ENCODE measurements around the gene NDOR1.
"Not testable (repeated sequence)": the region's sequence is repeated elsewhere in the genome, so short reads cannot be mapped to it uniquely, and the experiment has no call there.

Gene NDOR1

DNA sequence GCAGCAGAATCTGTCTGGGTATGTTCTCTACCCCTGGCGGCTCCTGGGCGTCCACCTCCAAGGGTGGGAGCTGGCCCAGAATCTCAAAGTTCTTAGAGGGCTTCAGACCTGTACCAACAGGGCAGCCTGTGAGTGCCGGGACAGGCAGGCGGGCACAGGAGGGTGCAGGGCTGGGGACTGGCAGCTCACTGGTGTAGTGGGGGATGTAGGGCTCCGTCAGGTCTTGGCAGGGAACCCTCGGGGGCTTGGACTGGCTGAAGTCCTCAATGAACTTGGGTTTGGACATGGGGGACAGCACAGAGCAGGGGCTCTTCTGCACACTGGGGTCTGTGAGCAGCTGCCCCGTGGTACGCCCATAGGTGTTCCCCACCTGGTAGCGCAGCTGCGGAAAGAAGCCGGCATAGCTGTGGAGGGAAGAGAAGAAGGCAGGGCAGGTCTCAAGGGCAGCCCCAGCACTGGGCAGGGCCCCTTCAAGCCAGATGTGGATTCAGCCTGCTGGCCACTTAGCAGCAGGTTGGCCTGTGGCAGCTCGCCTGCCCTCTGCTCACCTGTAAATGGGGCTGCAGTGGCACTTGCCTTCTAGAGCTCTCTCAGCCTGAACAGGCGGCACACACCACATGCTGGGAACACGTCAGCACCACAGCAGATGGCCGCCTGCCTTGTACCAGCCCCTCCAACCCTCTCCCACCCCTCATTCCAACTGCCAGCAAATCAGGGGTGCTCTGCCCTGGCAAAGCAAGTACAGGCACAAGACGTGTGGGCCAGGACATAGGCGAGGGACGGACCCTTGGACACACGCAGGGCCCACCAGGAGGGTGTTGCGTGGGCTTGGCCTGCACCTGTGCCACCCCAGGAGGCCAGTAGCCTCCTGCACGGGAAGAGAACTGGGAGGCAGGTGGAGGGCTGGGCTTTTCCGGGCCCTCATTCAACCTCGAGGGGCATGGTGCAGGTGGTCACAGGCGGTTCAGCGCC, 40.2 kb downstream of the NDOR1 start:
- no peak for DNase-seq

DNA sequence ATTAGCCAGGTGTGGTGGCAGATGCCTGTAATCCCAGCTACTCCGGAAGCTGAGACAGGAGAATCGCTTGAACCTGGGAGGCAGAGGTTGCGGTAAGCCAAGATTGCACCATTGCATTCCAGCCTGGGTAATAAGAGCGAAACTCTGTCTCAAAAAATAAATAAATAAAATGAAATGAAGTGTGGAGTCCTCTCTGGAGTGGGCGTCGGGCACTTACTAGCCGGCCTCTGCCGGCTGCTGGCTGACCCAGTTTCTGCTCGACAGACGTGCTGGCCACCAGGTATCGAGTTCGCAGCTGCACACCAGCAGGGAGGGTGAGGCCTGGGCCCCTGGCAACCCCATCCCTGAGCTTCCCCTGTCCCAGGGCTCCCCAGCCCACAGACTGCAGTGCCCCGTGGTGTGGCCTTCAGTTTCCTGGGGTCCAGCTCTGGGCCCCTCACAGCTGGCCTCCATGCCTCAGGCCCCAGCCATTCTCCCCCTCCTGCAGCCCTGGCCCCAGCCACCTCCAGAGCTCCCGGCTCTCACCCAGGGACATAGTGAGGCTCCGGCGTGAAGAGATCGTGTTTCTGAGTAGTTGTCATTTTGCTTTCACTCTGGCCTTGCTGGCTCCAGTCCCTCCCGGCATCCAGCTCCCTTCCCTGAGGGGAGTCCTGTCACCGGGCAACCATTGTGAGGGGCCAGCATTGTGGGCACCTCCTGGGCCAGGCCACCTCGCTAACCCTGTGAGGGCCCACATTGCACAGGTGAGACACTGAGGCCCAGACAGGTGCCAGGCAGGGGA, 41.8 kb downstream of the NDOR1 start:
- no peak for DNase-seq

DNA sequence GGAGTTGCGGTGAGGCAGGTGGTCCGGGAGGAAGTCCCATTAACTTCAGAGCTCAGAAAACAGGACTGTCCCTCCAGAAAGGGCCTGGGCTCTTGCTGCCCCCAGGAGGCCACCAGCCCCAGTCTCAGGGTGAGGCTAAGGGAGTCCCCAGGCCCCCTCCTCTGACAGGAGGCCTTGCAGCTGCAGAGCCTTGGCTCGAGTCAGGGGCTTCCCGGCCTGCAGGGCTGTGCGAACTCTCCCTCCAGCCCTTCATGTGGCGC, 42.3 kb downstream of the NDOR1 start:
- DNase-seq, result no peak

DNA sequence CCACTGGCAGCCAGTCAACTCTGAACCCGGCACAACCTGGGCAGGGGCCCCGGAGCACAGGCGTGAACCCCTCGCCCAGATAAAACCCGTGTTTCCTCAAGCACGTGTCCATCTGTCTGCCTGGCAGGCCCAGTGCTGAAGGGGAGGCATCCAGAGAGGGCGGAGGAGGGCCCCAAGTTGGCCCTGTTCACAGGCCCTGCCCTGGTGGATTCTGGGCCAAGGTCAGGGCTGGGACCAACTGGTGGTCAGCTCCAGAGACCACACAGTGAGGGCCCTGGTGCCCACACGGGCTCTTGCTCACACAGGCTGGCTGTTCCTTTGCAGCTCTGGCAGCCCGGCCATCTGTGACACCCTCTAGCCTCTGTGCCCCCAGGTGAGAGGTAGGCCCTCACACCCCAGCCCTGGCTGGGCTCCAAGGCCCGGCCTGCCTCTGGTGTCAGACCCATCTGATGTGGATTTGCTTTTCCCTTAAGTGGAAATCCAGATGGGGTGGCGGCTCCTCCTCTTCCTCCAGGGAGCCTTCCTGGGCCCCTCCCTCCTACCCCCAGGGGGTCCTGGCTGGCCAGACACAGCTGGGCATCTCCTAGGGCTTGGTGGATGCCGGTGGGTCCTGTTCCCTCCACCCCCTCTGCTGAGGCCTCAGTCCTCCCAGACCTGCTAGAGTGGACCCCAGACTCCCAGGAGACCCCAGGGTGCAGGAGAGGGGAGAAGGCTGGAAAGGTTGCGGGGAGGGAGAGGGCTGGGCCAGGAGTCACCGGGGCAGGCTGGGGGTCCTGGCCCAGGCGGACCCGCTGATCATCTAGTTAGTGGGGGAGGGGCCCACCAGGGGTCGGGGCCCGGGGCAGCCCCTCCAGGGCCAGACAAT, 45.1 kb downstream of the NDOR1 start:
- no peak for DNase-seq

DNA sequence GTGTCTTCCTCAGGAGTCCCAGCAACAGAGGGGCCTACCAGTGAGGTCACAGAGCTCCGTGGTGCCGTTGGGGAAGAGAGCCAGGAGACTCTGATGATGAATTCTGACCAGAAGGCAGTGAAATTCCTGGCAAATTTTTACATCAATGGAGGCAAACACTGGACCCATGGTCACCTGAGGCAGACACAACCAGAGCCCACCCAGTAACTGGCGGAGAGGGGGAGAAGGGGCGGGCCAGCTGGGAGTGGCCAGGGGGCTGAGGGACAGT, 45.6 kb downstream of the NDOR1 start, which contains the start of gene STPG3:
Gene STPG3 (plus strand): TSS at position 93 of the 268 bp plus-strand sequence. CDS start 1 bp downstream, at position 94.
- no peak for DNase-seq

DNA sequence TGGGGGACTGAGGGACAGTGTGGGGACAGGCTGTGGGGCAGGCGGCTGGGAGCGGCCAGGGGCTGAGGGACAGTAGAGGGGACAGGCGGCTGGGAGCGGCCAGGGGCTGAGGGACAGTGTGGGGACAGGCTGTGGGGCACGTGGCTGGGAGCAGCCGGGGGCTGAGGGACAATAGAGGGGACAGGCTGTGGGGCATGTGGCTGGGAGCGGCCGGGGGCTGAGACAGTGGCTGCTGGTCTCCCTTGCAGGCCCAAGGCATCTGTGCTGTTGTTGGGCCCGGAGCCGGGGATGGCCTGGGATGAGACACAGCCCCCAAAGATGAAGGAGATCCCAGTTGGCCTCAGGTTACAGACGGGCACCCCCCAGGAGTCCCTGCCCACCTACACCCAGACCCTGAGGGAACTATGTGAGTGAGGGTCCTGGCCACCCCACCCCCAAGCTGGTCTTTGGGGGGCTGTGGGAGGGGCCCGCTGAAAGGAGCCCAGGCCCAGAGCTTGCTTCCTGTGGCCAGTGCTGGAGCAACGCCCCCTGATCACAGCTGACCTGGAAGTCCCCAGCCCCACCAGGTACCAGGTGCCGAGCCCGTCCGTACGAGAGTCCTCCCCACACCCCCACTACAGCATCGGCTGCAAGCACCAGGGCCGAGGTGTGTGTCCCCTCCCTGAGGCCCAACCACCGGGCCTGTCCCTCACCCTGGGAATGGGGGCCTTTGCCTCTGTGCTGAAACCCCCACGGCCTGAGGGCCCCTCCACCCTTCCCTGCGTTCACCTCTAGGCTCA, 46.2 kb downstream of the NDOR1 start:
- no peak for DNase-seq

DNA sequence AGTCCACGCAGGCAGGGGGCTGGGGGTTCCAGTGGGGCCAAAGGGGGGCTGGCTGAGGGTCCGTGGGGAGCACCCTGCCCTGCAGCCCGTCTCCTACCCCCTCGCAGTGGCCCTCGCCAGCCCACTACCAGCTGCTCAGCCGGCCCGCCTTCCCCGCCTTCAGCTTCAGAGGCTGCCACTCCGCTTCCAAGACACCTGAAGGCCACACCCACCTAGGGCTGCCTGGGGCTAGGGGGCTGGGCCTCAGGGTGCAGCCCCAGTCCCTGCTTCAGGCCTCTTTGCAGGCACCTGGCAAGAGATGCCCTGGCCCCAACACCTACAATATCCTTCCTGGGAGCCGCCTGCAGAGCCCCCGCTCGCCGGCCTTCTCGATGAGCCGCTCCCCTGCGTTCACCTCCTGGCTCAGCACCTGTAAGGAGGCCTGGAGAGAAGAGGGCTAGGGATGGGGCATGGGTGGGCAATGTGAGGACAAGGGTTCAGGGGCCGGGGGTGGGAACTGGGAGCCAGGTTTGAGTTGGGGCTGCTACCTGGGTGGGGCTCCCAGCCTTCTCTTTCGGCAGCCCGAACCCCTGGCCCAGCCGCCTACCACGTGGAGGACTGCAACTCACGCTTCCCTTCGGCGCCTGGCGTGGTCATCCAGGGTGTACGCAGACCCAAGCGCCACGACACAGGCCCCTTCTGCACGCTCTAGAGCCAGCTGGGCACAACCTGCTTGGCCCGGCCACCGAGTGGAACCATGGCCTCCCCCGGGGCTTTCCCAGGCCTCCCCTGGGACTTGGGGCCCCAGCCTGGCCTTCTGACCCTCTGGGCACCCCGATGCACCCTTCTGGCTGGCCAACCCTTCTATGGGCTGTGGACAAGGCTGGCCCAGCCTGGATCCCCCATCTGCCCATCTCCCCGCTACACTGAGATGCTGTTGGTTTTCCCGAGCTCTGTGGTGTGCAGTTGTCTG, 47.3 kb downstream of the NDOR1 start:
- DNase-seq, result no peak

DNA sequence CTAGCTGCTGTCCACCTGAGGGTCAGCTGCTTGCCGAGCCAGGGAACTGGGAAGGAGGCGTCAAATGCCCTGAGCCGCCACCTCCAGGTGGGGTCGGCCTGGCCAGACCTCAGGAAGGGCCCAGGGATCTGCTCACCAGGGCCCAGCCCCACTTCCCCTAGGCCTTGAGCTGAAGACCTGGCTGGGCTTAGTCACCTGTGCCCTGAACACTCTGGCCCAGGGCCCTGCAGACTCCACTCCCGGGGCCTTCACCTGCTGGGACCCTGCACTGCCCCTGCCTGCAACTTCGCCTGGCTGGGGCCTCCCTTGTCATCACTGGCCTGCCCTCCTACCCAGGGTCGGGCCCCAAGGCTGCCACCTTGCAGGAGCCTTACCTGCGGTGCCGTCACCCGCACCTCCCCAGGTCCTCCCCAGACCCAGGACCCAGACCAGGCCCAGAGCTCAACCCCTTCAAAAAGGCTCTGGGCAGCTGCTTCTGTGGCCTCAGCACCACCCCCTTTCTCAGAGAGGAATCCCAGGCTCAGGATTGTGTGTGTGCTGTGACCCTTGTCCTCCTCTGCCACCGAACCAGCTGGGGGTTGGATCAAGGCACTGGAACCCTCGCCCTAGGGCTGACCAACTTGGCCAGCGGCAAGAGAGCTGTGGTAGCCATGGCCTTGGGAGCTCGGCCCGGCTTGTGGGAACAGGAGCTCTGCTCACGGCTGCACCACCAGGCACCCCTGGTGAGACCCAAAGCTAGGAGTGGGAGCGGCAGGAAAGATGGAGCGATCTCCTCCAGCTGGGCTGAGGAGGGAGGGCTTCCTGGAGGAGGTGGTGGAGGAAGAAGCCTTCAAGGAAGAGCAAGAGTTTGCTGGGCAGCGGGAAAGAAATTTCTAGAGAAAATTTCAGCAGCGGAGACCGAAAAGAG, 48.5 kb downstream of the NDOR1 start:
- DNase-seq, result no peak

DNA sequence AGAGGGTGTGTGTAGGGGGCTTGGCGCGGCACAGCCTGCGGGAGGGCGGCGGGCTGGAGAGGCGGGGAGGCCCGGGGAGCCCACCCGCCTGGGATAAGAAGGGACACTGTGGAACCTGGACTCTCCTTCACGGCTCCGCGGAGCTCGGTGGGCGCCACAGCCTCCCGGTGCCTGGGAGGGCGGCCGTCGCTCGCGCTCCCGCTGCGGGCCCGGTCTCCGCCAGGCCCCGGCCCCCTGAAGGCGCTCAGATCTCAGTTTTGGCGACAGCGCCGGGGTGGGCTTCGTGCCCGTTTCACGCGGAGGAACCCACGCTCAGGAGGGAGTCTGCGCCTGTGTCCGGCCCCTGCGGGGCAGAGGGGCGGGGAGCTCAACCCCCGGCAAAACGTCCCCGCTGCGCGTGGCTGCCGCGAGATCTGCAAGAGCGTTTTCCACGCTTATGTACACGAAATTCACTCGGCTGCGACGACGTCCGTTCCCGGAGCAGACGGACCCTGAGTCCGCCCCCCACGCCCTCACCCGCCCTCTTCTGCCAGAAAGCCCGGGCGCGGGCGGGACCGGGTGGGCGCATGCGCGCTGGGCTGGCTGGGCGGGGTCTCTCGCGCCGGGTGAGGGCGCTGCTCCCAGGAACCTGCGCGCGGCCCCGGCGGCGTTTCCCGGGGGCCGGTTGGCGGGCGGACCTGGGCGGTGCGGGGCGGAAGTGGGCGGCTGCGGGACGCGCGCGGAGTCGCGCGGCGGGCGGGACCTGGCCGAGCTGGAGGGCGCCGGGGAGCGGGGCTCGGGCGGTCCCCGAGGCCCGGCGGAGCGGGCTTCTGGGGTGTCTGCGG, 49.3 kb downstream of the NDOR1 start, which contains the start of gene NELFB:
Gene NELFB (plus strand): TSS at position 704 of the 824 bp plus-strand sequence.
- DNase-seq, result peak; percentile 96

DNA sequence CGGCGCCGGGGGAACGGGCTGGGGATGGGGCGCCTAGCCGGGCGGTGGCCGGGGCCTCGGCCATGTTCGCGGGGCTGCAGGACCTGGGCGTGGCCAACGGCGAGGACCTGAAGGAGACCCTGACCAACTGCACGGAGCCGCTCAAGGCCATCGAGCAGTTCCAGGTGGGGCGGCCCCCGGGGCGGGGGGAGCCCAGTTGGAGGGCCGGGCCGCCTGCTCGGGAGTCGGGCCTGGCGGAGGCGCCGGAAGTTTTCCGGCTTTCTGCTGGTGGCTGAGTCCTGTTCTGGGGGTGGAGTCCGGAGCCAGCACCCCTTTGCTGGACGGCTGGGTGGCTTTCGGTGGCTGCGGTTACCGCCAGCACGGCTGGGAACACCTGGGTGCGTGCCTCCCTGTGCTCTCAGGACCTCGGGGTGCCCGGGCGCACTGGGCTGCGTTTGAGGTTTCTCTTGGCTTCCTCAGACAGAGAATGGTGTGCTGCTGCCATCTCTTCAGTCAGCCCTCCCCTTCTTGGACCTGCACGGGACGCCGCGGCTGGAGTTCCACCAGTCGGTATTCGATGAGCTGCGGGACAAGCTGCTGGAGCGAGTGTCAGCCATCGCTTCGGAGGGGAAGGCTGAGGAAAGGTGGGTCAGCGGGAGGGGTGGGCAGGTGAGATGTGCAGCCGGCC, 50.1 kb downstream of the NDOR1 start:
- no peak for DNase-seq

DNA sequence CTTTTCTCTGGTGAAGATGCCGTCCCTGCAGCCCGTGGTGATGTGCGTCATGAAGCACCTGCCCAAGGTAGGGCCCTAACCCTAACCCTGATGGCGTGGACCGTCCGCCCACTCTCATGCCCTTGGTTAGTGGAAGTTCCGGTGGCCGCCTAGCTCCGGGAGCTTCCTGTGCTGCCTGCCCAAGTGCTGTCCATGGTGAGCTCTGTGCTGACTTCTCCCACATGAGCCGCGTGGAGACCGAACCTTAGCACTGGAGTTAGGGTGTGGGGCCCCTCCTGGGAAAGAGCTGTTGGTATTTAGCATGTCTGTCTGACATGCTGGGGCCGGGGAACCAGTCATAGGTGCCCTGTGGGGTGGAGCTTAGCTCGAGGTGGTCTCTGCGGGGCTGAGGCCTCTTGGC, 50.9 kb downstream of the NDOR1 start:
- no peak for DNase-seq

DNA sequence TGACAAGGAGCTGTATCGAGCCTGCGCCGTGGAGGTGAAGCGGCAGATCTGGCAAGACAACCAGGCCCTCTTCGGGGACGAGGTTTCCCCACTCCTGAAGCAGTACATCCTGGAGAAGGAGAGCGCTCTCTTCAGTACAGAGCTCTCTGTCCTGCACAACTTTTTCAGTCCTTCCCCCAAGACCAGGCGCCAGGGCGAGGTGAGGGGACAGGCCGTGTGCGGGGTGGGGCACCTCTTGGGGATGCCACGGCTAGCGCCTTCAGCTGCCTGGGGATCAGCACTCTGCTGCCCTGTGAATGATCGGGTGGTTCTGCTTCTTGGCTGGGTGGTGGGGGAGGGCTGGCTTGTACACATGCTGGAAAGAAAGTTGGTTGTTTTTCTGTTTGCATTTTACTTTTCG, 51.4 kb downstream of the NDOR1 start:
- no peak for DNase-seq

DNA sequence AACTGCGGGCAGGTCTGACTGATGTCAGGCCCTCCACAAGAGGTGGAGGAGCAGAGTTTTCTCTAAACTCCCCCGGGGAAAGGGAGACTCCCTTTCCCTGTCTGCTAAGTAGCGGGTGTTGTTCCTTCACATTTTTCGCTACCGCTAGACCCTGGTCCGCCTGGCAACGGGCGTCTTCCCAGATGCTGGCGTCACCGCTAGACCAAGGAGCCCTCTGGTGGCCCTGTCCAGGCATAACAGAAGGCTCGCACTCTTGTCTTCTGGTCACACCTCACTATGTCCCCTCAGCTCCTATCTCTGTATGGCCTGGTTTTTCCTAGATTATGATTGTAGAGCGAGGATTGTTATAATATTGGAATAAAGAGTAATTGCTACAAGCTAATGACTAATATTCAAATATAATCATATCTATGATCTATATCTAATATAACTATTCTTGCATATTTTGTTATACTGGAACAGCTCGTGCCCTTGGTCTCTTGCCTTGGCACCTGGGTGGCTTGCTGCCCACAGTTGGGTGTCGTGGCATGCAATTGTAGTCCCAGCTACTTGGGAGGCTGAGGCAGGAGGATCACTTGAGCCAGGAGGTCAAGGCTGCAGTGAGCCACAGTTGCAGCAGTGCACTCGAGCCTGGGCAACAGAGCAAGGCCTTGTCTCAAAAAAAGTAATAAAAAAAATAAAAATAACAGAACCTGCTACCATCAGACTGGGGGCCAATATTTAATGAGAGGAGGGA, 56.8 kb downstream of the NDOR1 start:
- DNase-seq, result not testable (repeated sequence)

DNA sequence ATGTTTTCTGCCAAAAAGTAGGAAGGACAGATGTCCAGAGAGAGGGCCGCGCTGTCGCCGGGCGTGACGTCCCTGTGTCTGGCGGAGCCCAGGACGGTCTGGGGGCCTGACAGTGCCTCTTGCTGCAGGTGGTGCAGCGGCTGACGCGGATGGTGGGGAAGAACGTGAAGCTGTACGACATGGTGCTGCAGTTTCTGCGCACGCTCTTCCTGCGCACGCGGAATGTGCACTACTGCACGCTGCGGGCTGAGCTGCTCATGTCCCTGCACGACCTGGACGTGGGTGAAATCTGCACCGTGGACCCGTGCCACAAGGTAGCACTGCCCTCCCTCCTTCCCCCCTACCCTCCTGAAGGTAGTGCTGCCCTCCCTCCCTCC, 57.4 kb downstream of the NDOR1 start:
- DNase-seq, result no peak

DNA sequence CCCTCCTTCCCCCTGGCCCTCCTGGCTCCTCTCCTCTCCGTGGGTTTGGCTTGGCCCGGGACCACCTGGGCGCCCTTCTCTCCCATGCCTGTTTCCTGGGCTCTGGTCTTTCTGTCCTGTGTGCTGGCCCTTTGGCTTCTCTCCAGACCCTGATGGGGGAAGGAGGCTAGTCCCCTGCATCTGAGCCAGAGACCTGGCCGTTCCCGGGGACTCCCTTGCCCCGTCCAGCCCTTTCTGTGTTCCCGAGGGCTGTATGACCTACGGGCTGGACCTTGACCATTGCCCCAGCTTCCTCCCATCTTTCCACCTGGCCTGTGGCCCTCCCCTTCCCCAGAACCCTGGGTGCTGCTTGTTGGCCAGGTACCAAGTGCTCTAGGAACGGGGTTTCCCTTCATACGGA, 58.0 kb downstream of the NDOR1 start:
- no peak for DNase-seq

DNA sequence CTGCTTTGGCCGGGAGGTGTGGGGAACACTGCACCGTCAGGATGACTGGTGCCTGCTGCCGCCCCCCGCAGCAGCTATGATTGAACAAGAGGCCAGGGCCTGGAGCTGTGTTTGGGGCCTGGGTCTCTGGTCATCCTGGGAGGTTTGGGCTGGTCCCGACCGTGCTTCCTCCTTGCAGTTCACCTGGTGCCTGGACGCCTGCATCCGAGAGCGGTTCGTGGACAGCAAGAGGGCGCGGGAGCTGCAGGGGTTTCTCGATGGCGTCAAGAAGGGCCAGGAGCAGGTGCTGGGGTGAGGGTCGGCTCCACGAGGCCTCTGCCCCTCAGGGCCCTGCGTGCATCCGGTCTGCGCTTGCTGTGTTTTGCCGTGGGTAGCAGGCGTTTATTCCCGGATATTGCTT, 58.6 kb downstream of the NDOR1 start:
- no peak for DNase-seq

DNA sequence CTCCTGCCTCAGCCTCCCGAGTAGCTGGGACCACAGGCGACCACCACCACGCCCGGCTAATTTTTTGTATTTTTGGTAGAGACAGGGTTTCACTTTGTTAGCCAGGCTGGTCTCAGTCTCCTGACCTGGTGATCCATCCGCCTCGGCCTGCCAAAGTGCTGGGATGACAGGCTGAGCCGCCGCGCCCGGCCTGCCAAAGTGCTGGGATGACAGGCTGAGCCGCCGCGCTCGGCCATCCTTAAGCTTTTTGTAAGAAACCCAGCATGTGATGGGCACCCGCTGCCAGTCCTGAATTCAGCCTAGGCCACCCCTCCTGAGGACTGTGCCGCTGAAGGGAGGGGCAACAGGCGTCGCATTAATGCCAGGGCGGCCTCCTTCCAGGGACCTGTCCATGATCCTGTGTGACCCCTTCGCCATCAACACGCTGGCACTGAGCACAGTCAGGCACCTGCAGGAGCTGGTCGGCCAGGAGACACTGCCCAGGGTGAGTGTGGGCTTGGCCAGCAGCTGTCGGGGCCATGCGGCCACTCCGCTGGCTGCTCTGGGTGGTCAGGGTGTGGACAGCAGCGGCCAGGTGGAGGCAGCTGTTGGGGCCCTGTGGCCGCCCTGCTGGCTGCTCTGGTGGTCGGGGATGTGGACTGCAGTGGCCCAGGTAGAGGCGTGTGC, 60.1 kb downstream of the NDOR1 start:
- no peak for DNase-seq

Data from activated gamma-delta T cell (primary cell).